GM06990 (cell line): ENCODE data around the gene EIF2D.
"Not testable (repeated sequence)": the region's sequence is repeated elsewhere in the genome, so short reads cannot be mapped to it uniquely, and the experiment has no call there.

Experiments used
- DNase-seq: peaks from one replicate; pipeline ENCODE4 v3.0.0-alpha.2; 2011; ENCODE audit not compliant: insufficient read length; ENCODE audit errors: extremely low read depth
- H3K27me3 ChIP-seq: replicated peaks from 2 replicates; pipeline ENCODE4 v1.6.0; 2011; ENCODE audit warnings: low read length; ENCODE audit not compliant: control insufficient read depth, insufficient read depth
- H3K36me3 ChIP-seq: 2 replicates; pipeline ENCODE4 v1.5.1; 2011; ENCODE audit warnings: low read length; ENCODE audit not compliant: control insufficient read depth, insufficient read depth
- H3K4me3 ChIP-seq: replicated peaks from 2 replicates; pipeline ENCODE4 v1.5.1; 2011; ENCODE audit warnings: low read depth, mild to moderate bottlenecking, control low read depth, low read length
- TF ChIP-seq, protein P1 (sequence below): IDR thresholded peaks from 2 replicates; pipeline ENCODE4 v1.5.1; 2011; ENCODE audit warnings: low read length, control low read depth, mild to moderate bottlenecking, inconsistent platforms; ENCODE audit not compliant: insufficient read depth, poor library complexity, severe bottlenecking

Gene EIF2D

DNA sequence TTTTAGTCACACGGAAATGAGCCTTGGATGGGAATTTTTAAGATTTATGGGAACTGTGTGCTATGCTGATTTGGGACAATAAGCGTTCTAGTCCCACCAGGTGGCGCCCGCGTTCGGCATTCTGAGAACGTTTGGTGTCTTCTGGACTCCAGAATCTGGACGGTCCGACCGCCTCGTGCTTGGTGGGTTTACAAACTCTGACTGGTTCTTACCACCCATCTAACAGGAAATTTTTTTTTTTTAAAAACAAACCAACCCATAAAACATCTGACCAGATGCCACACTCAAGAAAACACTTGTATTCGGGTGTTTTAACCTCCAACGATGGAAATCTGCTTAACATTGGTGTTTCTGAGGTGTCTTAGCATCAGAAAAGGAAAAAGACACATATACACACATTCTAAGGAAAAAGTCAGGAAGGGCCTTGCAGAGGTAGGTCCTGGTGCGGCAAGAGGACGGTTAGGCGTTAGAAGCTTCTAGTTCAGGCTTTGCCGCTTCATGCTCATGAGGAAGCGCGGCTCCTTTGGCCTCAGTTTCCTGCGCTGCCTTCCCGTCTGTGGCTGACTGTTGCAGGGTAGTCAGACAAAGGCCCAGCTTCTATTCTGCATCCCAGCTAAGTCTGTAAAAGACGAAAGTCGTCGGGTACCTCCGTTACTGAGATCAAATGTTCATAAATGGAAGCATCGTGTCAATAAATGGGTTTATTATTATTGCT lies 22.3 kb upstream of the EIF2D start:
- TF ChIP-seq, protein P1, sequence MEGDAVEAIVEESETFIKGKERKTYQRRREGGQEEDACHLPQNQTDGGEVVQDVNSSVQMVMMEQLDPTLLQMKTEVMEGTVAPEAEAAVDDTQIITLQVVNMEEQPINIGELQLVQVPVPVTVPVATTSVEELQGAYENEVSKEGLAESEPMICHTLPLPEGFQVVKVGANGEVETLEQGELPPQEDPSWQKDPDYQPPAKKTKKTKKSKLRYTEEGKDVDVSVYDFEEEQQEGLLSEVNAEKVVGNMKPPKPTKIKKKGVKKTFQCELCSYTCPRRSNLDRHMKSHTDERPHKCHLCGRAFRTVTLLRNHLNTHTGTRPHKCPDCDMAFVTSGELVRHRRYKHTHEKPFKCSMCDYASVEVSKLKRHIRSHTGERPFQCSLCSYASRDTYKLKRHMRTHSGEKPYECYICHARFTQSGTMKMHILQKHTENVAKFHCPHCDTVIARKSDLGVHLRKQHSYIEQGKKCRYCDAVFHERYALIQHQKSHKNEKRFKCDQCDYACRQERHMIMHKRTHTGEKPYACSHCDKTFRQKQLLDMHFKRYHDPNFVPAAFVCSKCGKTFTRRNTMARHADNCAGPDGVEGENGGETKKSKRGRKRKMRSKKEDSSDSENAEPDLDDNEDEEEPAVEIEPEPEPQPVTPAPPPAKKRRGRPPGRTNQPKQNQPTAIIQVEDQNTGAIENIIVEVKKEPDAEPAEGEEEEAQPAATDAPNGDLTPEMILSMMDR = peak; percentile 79

DNA sequence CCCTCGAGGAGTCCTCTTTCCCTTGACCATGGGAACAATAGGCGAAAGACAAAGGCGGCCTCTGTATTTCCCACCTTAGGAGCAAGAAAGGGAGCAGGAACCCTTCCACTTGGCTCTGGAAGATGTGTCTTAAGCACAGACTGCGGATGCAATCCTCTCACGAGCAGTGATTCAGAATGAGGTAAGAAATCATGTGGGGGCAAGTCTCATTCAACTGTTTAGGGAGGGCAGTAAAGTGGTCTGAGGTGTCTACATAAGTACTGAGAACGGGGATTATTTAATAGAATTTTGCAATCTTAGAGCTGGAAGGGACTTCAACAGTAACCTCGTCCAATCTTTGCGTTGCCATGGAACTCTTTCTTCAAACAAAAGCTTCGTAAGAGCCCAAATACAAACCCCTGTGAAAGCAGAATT lies 21.4 kb upstream of the EIF2D start:
- no peak overlapping the region for H3K4me3 ChIP-seq

More for the DNA sequence above, 22.3 kb upstream of the EIF2D start:
- Histone ChIP-seq H3K4me3 (peak overlapping the region; percentile 77), H3K36me3 (no peaks in the 10 kb centered on the region), H3K27me3 (no peaks in the 10 kb centered on the region)
- peak; percentile 30 for DNase-seq

DNA sequence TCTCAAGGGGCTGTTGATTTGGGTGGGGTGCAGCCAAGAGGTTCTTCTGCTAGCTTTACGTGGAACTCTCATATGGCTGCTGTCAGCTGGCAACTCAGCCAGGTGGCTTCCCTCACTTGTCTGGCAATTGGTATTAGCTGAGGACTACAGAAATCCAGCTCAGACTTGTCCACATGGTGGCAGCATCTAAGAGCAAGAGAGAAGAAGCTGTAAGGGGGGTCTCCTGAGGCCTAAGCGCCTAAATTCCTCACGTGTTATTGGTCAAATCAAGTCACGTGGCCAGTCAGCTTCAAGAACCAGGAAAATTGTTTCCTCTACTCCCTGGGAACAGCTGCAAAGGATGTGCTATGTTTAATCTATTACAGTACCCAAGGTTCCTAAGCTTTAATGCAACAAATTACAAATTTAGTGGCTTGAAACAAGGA lies 18.8 kb upstream of the EIF2D start:
- H3K4me3 ChIP-seq = no peak overlapping the region
- no peaks in the 10 kb centered on the region for H3K36me3 ChIP-seq
- TF ChIP-seq, protein P1 = peak; percentile 62
- H3K27me3 ChIP-seq = no peaks in the 10 kb centered on the region
- peak; percentile 41 for DNase-seq

More for the DNA sequence above, 21.4 kb upstream of the EIF2D start:
- no peaks in the 10 kb centered on the region for H3K27me3 ChIP-seq
- TF ChIP-seq, protein P1 = no peak
- DNase-seq = no peak
- H3K36me3 ChIP-seq = no peaks in the 10 kb centered on the region

DNA sequence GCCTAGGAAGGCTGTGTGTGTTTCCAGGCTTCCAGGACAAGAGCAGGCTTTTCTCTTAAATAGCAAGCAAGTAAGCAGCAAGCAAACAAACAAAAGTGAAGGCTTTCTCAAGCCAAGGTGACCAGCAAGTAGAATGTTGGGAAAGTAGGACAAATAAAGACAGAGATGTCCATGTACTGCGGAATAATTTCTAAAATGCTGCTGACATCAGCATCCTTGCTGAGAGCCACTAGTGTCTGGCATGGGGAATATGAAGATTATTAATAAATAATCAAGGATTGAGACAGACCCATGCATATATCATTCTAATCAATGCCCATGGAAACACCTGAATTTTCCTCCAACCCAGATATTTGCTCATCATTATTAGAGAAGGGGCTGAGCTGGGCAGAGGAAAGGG lies 16.7 kb upstream of the EIF2D start:
- no peak for DNase-seq
- Histone ChIP-seq H3K27me3 (no peaks in the 10 kb centered on the region), H3K4me3 (no peak overlapping the region), H3K36me3 (no peaks in the 10 kb centered on the region)
- TF ChIP-seq, protein P1 = no peak

DNA sequence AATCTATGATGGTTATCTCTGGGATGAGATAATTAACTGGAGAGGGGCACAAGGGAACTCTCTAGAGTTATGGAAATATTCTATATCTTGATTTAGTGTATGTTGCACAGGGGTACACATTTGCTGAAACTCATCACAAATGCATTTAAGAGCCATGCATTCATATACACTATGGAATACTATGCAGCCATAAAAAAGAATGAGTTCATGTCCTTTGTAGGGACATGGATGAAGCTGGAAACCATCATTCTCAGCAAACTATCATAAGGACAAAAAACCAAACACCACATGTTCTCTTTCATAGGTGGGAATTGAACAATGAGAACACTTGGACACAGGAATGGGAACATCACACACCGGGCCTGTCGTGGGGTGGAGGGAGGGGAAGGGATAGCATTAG lies 14.1 kb upstream of the EIF2D start:
- not testable (repeated sequence) for DNase-seq, H3K27me3 ChIP-seq, H3K4me3 ChIP-seq, H3K36me3 ChIP-seq

DNA sequence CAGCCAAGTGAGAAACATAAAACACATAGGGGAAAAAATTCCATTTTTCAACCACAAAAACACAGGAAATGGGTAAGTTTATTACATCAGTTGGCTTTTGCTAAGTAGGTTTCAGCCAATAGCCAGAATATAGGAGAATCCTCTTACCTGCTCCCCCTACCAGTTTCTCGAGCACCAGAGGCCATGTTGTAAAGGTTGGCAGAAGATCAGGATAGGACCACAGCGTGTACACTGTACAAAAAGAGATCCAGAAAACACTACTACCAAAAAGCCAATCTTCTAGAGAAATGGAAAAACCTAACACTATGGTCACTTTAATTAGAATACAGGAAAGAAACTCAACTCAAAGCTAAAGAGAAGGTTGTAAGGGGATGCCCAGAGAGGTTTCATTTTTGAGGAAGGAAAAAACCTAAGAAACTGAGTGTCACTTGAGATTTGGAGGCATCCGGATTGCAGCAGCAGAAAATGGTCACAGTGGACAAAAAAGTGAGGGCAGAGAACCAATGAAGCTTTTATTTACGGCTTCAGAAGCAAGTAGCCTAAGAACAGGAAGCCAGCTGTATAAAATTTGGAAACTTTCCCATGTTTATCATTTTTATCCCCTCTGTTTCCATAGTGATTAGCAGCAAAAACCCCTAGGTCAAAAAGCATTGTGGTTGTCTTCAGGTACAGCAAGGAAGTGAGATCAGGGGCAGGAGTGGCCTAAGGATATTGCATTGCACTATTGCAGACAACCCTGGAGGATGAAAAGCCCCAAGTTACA lies 2.9 kb downstream of the EIF2D start:
- Histone ChIP-seq H3K36me3 (peaks cover 5% of the 10 kb centered on the region), H3K4me3 (peak overlapping the region; percentile 30), H3K27me3 (no peaks in the 10 kb centered on the region)
- TF ChIP-seq, protein P1 = no peak
- peak; percentile 72 for DNase-seq
